Stimulated activated naive CD4-positive, alpha-beta T cell (primary cell): ENCODE results near the gene TENM4.

Experiments used
- DNase-seq, 6 experiments: peaks; one replicate each; lab custom pipeline; 2025; lab: John Stamatoyannopoulos, UW

TENM4 gene

DNA sequence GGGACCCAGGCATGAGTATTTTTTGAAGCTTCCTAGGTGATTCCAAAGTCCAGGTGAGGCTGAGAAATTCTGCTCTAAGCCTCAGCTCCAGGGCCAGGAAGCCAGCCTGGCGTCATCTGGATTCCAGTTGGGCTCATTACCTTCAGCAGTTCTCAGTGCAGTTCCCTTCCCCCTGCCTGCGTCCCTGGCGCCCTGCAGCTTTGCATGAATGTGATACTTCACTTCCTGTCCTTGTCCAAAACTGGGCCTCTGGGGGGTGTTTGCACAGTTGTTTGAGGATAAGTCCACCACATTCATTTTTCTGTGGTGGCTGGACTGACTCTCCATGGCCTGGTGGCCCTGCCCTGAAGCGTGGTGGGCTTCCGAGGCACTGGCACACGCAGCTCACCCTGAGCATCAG, 98.1 kb downstream of the TENM4 start:
- no peak for DNase-seq

DNA sequence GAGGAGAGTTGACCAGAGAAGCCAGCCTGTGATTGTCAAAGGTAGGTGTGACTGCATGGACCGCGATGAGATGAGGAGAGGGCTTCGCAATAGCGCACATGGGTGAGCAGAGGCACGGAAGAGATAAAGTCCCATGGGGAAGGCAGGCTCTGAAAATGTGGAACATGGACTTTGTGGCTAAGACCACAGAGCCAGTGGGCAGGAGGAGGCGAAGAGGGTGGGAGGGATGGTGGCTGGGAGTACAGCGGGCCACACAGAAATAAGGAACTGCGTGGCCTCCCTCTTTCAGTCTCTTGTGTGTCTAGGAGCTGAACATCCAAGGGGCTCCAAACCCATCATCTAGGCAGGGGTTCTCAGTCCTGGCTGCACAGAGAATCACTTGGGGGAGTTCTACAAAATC, 98.6 kb downstream of the TENM4 start:
- no peak for DNase-seq

DNA sequence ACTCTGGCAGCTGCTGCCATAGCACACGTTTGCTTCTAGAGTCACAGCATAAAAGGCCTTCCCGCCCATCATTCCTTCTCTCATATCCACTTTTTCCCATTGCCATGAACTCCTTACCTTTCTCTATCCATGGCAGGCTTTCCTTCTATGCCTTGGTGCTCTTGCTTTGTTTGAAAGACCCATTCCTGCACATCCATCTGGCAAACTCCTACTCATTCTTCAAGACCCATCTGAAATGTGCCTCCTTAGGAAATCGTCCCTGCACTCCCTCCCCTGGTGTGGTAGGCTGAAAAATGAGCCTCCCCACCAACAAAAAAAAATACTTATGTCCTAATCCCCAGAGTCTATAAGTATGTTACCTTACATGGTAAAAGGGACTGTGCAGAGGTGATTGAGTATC, 100.3 kb downstream of the TENM4 start:
- DNase-seq: no peak

DNA sequence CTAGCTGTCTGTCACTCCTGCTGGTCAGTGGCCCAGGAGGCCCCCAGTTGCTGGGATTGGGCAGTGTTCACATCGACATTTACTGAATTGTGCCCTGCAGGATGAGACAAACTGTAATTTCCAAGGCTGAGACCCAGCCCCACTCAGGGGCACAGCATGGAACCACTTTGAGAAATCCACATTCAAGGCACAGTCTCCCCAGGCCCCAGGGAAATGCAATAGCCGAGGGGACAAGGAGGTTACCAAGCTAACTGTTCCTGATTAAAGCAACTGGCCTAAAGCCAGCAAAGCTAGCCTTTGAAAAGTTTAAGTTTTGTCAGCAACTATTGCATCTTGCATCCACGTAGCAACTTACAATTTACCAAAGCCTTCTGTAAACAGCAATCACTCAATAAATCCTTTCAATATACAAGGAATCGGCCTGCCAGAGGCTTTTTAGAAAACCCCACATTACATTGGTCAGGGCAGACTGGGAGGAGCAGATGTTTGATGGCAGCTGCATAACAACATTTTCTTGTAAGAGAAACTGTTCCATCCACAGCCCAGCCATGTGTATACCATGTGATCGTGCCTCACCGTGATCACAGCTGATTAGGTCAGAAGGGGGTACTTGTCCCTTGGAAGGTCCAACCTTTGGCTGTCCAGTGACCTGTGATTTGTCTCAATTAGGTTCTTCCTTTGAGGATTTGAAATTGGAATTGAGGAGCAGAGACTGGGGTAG, 103.9 kb downstream of the TENM4 start:
- no peak for DNase-seq

DNA sequence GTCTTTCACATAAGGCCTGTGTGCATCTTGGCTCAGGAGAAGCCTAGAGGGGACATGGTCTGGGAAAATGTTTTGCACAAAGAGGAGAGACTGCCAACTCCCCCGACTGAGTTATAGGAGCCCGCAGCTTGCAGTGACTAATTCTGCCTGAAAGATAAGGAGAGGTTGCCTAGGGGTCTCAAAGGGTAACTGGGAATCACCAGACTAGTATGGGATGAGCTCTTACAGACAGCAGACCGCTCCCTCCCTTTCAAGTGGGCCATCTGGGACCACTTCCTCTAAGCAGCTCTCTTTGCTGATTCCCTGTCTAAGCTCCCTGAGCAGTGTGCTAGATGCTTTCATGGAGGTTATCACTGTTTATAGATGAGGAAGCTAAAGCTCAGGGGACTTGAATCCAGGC, 105.1 kb downstream of the TENM4 start:
- no peak for DNase-seq

DNA sequence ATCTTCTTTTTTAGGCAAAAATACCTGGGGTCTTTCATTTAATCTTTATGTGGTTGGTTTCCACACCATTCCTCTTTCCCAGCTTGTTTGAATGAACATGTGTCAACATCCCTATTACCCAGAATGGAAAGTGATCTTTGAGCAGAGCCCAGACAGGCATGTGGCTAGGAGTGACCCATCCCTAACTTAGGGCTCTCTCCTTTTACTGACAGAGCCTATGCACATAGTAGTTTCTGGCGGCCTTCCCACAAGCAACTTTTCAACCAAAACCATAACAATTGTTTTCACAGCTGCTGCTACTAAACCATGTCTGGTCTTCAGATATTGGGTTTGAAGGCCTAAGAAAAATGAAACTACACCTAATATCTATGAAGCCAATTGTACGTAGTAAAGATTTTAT, 107.5 kb downstream of the TENM4 start:
- DNase-seq: no peak

GRCh38 chr11:79332017-79332416, 108.8 kb downstream of the TENM4 start:
- no peak for DNase-seq

- no peak for DNase-seq
Measured at GRCh38 chr11:79331203-79331901, 109.5 kb downstream of the TENM4 start.

DNA sequence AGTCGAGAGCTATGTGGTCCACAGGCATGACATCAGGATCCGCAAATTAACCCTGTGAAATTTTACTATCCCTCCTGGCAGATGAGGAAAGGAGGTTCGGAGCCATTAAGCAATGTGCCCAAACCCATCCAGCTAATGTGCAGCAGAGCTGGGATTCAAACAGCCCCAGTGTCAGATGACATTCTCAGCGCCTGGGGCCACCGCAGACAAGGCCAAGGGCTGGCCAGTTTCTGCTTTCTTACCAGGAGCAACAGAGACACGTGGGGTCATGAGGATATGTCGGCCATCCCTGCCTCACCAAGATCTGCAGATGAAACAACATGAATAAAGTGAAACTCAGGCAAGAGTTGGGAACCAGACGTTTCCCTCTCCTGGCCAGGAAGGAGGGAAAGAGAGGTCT, 110.2 kb downstream of the TENM4 start:
- no peak for DNase-seq

GRCh38 chr11:79329561-79329960, 111.3 kb downstream of the TENM4 start:
- no peak for DNase-seq

- DNase-seq: no peak
Measured at GRCh38 chr11:79328402-79328801, 112.4 kb downstream of the TENM4 start.

DNA sequence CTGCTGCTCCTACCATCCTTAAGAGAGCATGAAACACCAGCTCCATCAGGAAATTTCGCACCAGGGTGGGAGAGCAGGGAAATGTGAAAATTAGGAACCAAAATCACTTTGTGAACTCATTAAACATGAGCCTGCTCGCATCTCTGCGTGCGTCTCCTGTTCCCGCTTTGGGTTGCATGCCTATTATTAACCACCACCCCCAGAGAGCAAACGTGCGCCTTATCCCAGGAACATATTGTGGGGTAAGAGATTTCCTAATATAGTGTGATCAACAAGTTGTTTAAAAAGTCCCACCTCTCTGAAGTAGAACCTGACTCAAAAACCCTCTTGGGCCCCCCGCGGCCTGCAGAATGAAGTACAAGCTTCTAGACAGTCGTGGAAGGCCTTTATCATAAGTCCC, 115.0 kb downstream of the TENM4 start:
- no peak for DNase-seq

- no peak for DNase-seq
Measured at GRCh38 chr11:79321263-79321662, 119.6 kb downstream of the TENM4 start.

GRCh38 chr11:79314906-79315689, 125.7 kb downstream of the TENM4 start:
- no peak for DNase-seq

DNA sequence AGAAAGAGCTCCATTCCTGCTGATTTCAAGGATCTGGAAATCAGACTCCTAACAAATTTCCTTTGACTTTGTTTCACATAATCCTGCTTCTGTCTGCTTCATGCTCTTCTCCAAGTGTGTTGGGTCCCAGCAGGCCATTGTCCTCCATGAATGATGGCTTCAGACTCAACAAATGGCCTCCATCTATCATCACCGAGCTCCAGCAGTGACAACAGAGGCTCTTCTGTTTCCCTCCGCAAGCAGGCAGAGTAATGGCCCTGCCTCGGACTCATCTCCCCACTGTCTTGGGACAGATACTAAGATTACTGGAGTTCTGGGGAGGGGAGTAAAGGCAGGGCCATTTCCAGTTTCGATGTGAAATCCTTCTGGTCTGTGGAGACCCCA, 127.3 kb downstream of the TENM4 start:
- DNase-seq: no peak

DNA sequence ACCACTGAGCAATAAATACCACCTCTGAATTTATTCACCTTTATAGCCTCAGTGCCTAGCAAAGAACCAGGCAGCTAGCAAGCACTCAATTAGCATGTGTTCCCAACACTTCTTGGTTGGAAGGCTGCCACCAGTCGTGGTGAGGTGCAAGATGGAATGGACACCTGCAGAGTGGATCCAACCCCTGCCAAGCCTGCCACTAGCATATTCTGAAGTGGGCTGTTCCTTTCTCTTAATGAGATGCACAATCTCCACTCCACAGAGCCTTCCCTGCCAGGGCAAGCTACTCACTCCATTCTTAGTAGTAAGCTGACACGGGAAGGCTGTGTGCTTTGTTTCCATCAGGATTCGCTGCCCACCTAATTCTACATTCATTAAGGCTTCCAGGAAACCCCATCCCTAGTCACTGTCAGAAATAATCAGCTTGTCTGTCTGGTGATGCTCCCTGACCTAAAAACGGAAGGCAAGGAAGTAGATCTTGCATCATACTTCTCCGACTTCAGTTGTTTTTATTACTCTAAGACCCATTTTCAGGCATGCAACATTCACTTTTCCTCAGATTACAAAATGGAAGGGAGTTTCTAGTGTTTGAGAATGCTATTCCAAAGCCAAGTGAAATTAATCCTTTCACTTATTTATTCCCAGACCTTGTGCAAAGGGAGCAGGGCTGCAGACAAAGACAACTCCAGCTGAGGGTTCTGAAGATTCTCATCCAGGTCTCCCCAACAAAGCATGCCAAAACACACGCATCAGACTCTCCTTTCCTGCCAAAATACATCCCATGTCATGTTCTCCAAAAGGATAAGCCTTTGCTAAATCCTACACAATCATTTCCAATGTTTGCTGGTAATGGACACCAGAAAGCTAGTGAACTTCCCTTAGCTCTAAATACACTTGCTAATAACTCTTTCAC, 128.0 kb downstream of the TENM4 start:
- no peak for DNase-seq

GRCh38 chr11:79311461-79311860, 129.4 kb downstream of the TENM4 start:
- no peak for DNase-seq

GRCh38 chr11:79309407-79309806, 131.4 kb downstream of the TENM4 start:
- no peak for DNase-seq

DNA sequence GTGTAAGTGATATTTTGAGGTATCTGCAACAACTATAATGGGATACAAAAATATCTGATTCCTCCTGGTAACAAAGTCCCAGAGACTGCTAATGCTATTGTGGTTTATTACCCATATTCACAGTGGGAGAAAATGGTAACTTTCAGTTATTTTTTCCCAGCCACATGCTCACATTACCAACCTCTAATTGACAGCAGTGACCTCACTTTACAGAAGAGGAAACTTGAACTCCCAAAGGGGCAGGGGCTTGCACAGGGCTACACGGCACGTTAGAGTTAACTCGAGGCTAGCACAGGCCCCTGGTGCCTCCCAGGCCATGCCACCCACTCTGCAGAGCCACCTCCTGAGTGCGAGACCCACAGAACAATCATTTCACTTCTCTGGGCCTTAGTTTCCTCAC, 132.4 kb downstream of the TENM4 start:
- DNase-seq: no peak

- DNase-seq: no peak
Measured at GRCh38 chr11:79304599-79305212, 136.1 kb downstream of the TENM4 start.

DNA sequence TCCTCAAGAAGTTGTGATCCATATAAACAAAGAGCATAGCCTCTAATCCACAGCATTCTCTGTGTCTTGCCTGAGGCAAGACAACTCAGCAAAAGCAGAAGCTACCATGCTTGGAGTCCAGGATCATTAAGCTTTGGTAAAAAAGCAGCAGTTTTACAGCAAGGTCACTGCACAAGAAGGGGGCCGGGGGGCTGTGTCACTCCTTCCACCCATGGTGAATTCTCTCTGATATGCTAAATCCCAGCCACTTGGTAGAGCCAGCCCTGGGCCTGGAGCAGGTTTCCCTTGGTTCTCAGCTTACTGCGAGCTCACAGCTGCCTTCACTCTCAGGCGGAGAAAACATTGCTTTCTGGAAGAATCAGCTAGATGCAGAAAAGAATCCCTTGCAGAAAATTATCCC, 144.7 kb downstream of the TENM4 start:
- no peak for DNase-seq
